MM.1S (cell line): ENCODE results near the gene VEGFB.

ENCODE experiments used
- CTCF ChIP-seq: fragments of 300-600 bp; sonication (generic); IDR thresholded peaks from 2 replicates; pipeline ENCODE4 v1.5.1; 2016; ENCODE audit warnings: antibody characterized with exemption, low read length, mixed read lengths
- EZH2 ChIP-seq: fragments of 300-600 bp; sonication (generic); optimal IDR thresholded peaks from 2 replicates; pipeline ENCODE3; 2017; ENCODE audit warnings: low read depth, mild to moderate bottlenecking, antibody characterized with exemption, low read length, mixed read lengths
- EZH2phosphoT487 ChIP-seq: fragments of 300-600 bp; sonication (generic); IDR thresholded peaks from 2 replicates; pipeline ENCODE4 v1.6.1; 2018; ENCODE audit warnings: antibody characterized with exemption, low read length

- TF ChIP-seq CTCF = no peak
- no peak for TF ChIP-seq EZH2
- no peak for TF ChIP-seq EZH2phosphoT487
Measured at GRCh38 chr11:64284962-64285884, 50.8 kb downstream of the VEGFB start, which contains the start of gene GPR137.
